DMS 273 (cell line): Measurements from ENCODE around the gene ADGRB3.
"Not testable (repeated sequence)": the region's sequence is repeated elsewhere in the genome, so short reads cannot be mapped to it uniquely, and the experiment has no call there.

ENCODE experiments used
- DNase-seq: peaks from one replicate; lab custom pipeline; 2025; ENCODE audit not compliant: unreplicated experiment; lab: John Stamatoyannopoulos, UW

ADGRB3 gene

GRCh38 chr6:69216127-69216526, 581.0 kb downstream of the ADGRB3 start:
- DNase-seq: no peak

DNA sequence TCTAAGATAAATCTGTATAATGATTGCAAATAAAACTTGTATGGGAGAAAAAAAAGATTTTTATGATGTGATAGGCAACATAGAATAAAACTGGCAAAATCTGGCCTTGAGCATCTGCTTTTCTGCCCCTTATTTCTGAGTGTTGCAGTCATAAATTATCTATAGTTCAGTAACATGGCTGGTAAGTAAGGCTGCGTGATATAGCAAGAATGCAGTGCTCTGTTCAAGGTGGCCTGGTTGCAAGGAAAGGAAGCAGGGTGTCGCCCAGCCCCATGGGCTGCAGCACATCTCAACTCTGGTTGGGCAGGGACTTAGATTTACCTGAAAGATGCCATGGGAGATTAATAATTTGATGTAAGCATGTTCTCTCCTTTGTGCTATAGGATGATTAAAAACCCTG, 582.3 kb downstream of the ADGRB3 start:
- DNase-seq: no peak

- no peak for DNase-seq
Measured at GRCh38 chr6:69220375-69220774, 585.3 kb downstream of the ADGRB3 start.

GRCh38 chr6:69232008-69232407, 596.9 kb downstream of the ADGRB3 start:
- no peak for DNase-seq

- peak; percentile 25 for DNase-seq
Measured at GRCh38 chr6:69232496-69232895, 597.4 kb downstream of the ADGRB3 start.

- DNase-seq: peak; percentile 79
Measured at GRCh38 chr6:69232911-69233448, 597.9 kb downstream of the ADGRB3 start.

DNA sequence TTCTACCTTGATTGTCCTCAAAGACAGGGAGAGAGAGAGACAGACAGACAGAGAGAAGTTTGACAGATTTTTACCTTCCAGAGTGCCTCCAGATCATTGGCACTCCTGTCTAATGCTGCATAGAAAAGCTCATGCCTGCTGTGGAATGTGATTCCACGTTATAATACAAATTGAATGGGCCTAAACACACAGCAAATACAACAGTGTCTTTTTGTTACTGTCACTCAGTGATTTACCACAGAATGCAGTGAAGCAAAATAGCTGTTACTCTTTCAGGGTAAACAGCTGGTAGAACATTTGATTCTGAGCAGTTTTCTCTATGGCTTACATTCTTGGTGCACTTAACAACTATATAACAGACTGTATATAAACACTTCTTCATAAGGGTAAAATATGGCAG, 603.0 kb downstream of the ADGRB3 start:
- no peak for DNase-seq

GRCh38 chr6:69246983-69247382, 611.9 kb downstream of the ADGRB3 start:
- no peak for DNase-seq

GRCh38 chr6:69261010-69261409, 625.9 kb downstream of the ADGRB3 start:
- no peak for DNase-seq

DNA sequence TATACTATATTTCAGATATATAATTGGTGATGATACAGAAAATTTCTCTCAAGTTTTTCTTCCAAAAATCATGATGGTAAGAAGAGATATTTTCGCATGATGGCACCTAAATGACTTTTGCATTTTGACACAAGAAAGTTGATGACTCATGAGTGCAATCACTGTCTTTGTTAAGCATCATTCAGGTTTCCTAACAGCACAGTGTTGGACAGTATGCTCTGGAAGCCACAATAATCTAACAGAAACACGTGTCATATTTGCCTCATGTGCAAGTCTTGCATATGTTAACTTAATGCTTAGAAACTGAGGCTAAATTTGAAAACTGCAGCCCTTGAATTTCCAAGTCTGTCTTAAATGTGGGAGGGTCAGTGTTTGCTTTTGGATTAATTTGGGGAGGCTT, 628.2 kb downstream of the ADGRB3 start:
- DNase-seq: no peak

GRCh38 chr6:69265090-69265489, 630.0 kb downstream of the ADGRB3 start:
- DNase-seq: no peak

DNA sequence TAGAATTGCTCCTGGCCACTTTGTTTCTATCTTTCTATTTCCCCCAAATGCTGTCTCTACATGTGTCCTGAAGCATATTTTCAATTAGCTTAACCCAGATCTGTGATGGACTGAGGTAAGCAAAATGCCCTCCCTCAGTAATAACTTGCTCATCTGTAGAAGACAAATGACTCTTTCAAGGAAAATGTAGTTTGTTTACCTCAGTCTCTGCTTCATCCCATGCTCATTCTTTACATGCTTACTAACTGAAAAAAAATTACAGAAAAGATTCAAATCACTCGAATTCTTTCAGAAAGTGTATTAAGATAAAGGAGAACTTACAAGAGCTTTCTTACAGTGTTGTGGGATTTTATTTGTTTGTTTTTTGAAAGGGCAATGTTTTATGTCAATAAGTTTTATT, 630.6 kb downstream of the ADGRB3 start:
- DNase-seq: no peak

- no peak for DNase-seq
Measured at GRCh38 chr6:69276204-69276603, 641.1 kb downstream of the ADGRB3 start.

DNA sequence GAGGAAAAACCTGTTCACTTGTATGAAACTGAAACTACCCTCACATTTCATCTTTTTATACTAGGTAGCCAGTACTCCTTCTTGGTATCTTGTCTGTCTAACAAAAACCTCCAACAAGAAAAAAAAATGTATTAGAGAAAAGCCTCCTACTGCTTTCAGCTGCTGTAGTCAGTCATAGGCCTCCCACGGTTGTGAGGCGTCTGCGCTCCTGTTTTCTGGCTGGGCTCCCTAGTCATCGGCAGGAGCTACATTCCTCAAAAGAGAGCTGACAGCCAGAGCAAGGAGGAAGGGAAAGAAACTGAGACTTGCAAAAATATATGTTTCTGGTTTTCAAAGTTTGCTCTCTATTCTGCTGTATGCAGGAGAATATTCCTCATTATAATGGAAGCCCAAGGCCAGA, 644.7 kb downstream of the ADGRB3 start:
- DNase-seq: no peak

DNA sequence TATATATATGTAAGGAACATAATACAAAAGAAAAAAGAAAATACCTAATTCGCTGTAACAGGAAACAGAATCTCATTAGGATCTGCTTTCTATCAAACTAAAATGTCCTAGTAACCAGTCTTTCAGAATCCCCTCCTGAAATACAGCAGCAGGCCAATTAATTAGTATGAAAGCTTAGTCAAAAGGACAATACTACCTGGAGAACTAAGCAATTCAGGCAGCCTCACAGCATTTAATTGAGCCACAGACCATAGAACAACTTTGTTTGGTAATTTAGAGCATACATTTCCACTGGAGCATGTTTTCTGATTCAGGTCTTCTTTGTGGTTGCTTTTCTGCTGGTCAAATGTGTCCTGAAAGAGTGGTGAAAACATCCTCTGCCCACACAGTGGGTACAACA, 645.8 kb downstream of the ADGRB3 start:
- no peak for DNase-seq

- no peak for DNase-seq
Measured at GRCh38 chr6:69284176-69284730, 649.2 kb downstream of the ADGRB3 start.

DNA sequence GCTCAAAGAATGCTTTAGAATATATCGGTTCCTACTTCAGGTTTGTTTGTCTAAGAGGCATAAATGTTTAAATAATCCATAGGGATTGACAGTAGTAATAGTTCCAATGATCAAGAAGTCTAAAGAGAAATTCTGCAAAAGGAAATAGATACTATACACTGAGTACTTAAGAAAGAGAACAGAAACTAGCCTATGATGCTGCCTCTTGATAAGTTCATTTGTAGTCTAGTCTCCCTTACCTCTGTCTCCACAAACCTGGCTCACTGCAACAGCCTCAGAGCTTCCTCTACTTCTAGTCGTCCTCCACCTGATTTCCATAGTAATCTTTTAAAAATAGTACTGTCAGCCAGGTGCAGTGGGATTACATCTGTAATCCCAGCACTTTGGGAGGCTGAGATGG, 650.0 kb downstream of the ADGRB3 start:
- DNase-seq: no peak

DNA sequence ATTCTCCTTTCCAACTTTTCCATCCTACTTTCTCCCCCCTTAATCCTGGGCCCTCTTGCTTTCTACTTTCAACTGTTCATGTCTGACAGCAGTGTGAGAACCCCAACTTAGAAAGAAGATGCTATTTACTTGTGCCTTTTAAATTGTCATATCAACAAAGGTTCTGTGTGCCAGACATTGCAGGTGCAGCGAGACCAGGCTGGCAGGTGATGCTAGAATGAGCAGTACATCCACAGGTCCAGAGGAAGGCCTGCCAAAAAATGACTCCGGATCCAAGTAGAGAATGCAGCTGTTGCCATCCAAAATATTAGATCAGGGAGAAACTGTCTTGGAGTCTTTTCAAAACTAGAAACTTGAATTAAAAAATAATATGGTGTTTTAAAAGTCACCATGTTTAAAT, 651.2 kb downstream of the ADGRB3 start:
- DNase-seq: no peak

- DNase-seq: not testable (repeated sequence)
Measured at GRCh38 chr6:69288198-69288597, 653.1 kb downstream of the ADGRB3 start.

DNA sequence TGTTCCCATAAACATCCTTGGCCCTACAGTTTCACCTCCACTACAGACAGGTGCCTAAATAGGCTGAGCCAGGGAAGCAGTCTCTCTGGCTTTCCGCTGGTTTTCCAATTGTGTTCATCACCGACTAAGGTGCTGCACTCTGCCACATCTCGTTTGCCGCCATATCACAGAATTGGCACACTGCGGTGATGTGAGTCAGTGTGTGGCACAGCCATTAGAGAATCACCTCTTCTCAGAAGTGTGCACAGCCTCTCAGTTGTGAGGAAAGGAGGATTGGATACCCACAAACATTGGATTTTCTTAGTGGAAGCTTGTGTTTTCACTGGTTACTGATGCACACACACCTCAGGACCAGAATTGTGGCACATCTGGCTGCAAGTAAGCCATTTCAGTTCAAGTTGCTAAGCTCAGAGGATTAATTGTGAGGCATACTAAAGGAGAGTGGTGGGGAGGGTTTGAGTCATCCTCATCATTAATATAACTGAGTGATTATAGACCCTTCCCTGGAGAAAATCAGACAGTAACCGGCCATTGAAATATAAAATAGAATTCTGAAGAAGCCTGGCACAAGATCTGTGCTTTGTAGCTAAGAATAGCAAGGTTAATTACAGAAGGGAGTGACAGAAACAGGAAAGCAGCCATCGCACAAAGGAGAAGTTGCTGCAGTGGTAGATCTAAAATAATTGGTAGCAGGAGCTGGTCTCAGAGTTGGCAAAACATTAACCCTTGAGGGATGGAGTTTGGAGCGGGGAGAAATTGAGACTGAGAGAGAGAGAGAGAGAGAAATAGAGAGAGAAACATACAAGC, 654.8 kb downstream of the ADGRB3 start:
- no peak for DNase-seq

DNA sequence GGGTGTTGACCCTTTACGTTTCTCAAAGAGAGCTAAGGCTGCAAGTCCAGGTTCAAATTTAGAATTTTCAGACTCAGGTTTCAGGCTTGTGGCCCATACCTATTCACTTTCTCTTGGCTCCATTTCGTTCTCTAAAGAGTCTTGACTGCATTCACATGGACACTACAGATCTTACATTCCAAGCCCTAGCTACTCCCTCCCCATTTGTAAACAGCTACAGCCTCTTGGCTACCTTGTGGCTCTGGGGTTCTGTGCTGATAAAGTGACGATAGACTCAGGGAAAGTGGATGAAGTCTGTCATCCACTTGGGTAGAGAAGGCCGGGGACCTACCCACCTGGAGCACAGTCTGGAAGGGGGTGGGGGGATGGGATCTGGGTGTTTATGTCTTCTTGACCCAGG, 658.4 kb downstream of the ADGRB3 start:
- DNase-seq: no peak

GRCh38 chr6:69294407-69294806, 659.3 kb downstream of the ADGRB3 start:
- no peak for DNase-seq

DNA sequence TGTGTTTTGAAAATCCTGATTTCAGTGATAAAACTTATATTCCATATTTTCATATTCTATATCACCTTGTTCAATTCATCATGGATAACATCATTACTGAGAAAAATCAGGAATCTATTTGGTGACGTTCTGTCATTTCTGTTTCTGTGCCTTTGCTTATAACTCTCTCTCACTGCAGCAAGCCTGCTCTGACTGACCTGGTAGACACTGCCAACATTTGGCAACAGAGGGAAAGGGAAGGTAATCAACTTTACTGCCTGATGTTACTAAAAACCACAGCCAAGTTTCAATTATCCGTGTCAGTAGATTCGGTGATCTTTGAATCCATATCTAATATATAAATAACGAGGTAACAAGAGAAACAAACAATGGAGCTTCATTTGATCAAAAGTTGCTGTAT, 659.8 kb downstream of the ADGRB3 start:
- DNase-seq: no peak
